HL-60 (cell line): ENCODE measurements around the gene AP3S2.

ENCODE experiments used
- GABPA ChIP-seq: IDR thresholded peaks from 2 replicates; pipeline ENCODE4 v1.6.1; 2012; ENCODE audit warnings: low read depth
- POLR2AphosphoS5 ChIP-seq: IDR thresholded peaks from 2 replicates; pipeline ENCODE4 v1.6.1; 2012; ENCODE audit warnings: low read depth
- REST ChIP-seq: IDR thresholded peaks from 2 replicates; pipeline ENCODE4 v1.6.1; 2012; ENCODE audit warnings: low read depth; ENCODE audit not compliant: insufficient replicate concordance
- SPI1 ChIP-seq: IDR thresholded peaks from 2 replicates; pipeline ENCODE4 v1.6.1; 2012; ENCODE audit warnings: low read depth, mild to moderate bottlenecking, borderline replicate concordance
- TF ChIP-seq, protein P1 (sequence below): IDR thresholded peaks from one replicate; pipeline ENCODE4 v1.5.1; 2011; ENCODE audit warnings: low read length, control low read depth, inconsistent platforms; ENCODE audit not compliant: insufficient read depth

GRCh38 chr15:89845305-89845893 is 48.4 kb downstream of the AP3S2 start:
- TF ChIP-seq POLR2AphosphoS5 (no peak), GABPA (no peak), REST (no peak), SPI1 (no peak)
- TF ChIP-seq, protein P1, sequence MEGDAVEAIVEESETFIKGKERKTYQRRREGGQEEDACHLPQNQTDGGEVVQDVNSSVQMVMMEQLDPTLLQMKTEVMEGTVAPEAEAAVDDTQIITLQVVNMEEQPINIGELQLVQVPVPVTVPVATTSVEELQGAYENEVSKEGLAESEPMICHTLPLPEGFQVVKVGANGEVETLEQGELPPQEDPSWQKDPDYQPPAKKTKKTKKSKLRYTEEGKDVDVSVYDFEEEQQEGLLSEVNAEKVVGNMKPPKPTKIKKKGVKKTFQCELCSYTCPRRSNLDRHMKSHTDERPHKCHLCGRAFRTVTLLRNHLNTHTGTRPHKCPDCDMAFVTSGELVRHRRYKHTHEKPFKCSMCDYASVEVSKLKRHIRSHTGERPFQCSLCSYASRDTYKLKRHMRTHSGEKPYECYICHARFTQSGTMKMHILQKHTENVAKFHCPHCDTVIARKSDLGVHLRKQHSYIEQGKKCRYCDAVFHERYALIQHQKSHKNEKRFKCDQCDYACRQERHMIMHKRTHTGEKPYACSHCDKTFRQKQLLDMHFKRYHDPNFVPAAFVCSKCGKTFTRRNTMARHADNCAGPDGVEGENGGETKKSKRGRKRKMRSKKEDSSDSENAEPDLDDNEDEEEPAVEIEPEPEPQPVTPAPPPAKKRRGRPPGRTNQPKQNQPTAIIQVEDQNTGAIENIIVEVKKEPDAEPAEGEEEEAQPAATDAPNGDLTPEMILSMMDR = no peak
